Subcutaneous abdominal adipose tissue (tissue), 5 donors: Measurements from ENCODE around the gene MTHFD2L.

Experiments
- H3K27ac ChIP-seq: one replicate; pipeline ENCODE4 v1.7.0; 2013; ENCODE audit warnings: low read depth, mild to moderate bottlenecking, inconsistent platforms, low read length, moderate library complexity
- H3K27me3 ChIP-seq, 5 donors: one replicate each; pipeline ENCODE4 v1.7.0; 2013; ENCODE audit warnings: low read length in 5 of 5, inconsistent platforms in 1 of 5; ENCODE audit not compliant: control insufficient read depth in 5 of 5, insufficient read depth in 4 of 5
- H3K36me3 ChIP-seq, 5 donors: one replicate each; pipeline ENCODE4 v1.7.0; 2013; ENCODE audit warnings: low read length in 5 of 5; ENCODE audit not compliant: control insufficient read depth in 5 of 5, insufficient read depth in 5 of 5
- H3K4me1 ChIP-seq, 5 donors: one replicate each; pipeline ENCODE4 v1.7.0; 2013; ENCODE audit warnings: low read length in 5 of 5, mild to moderate bottlenecking in 3 of 5, moderate library complexity in 1 of 5; ENCODE audit not compliant: control insufficient read depth in 5 of 5, insufficient read depth in 5 of 5
- H3K4me3 ChIP-seq, 5 donors: one replicate each; pipeline ENCODE4 v1.7.0; 2013; ENCODE audit warnings: low read length in 5 of 5, low read depth in 1 of 5
- H3K9ac ChIP-seq, 5 donors: one replicate each; pipeline ENCODE4 v1.7.0; 2013; ENCODE audit warnings: low read length in 5 of 5, mild to moderate bottlenecking in 4 of 5, moderate library complexity in 3 of 5
- H3K9me3 ChIP-seq, 5 donors: one replicate each; pipeline ENCODE4 v1.7.0; 2013; ENCODE audit warnings: low read length in 5 of 5; ENCODE audit not compliant: control insufficient read depth in 5 of 5
- donor health status: healthy.
- donor health status: healthy.
- donor health status: healthy.
- donor health status: healthy.
- donor health status: healthy.

MTHFD2L gene

GRCh38 chr4:74311696-74312313 lies 153.9 kb downstream of the MTHFD2L start:
- no peak overlapping the region for H3K4me3 ChIP-seq
- H3K36me3 ChIP-seq: no peaks in the 10 kb centered on the region
- no peak overlapping the region for H3K9ac ChIP-seq
- H3K9me3 ChIP-seq: no peaks in the 10 kb centered on the region
- H3K27ac ChIP-seq: no peak overlapping the region
- no peaks in the 10 kb centered on the region for H3K27me3 ChIP-seq
- H3K4me1 ChIP-seq: no peaks in the 10 kb centered on the region

DNA sequence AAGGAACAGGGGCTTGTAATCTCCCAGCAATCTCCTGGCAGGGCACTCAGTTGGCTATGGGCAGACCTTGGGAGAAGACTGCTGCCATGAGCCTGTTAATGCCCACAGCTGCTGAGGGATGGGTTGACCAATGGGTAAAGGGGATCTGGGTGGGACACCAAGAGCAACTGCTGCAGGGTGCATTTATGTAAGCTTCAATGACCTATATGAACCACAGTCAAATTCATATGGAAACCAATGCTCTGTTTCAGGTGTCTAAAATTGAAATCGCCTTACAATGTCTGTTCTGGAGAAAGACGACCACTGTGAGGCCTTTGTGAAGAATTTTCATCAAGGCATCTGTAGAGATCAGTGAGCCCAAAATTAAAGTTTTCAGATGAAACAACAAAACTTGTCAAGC lies 156.4 kb downstream of the MTHFD2L start:
- H3K27me3 ChIP-seq: no peaks in the 10 kb centered on the region
- H3K27ac ChIP-seq: no peak overlapping the region
- no peaks in the 10 kb centered on the region for H3K36me3 ChIP-seq
- H3K9me3 ChIP-seq: no peaks in the 10 kb centered on the region
- no peak overlapping the region for H3K4me3 ChIP-seq
- H3K4me1 ChIP-seq: no peaks in the 10 kb centered on the region
- no peak overlapping the region for H3K9ac ChIP-seq

DNA sequence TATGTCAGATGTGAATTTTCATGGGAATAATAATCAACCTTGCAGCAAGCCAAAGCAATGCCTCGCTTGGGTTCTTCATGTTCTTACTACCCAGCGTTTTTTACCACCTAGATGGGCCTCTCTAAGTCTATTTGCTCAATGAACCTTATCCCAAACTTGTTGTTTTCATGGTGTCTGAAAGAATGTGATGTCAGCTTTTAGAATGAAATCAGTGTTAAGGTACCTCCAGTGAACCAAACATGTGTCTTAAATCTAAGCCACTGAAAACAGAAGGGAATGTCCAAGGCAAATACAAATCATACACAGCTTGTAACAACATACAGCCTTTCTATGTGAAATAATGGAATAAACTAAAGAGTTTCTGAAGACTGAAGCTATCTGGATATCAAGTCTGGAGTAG lies 157.0 kb downstream of the MTHFD2L start:
- Histone ChIP-seq H3K27ac (no peak overlapping the region), H3K36me3 (no peaks in the 10 kb centered on the region), H3K4me1 (no peaks in the 10 kb centered on the region), H3K9me3 (no peaks in the 10 kb centered on the region), H3K27me3 (no peaks in the 10 kb centered on the region), H3K4me3 (no peak overlapping the region), H3K9ac (no peak overlapping the region)

- Histone ChIP-seq H3K4me3 (no peak overlapping the region), H3K9me3 (no peaks in the 10 kb centered on the region), H3K27me3 (no peaks in the 10 kb centered on the region), H3K4me1 (no peaks in the 10 kb centered on the region), H3K27ac (no peak overlapping the region), H3K36me3 (no peaks in the 10 kb centered on the region), H3K9ac (no peak overlapping the region)
Measured at GRCh38 chr4:74315376-74315775, 157.5 kb downstream of the MTHFD2L start.

DNA sequence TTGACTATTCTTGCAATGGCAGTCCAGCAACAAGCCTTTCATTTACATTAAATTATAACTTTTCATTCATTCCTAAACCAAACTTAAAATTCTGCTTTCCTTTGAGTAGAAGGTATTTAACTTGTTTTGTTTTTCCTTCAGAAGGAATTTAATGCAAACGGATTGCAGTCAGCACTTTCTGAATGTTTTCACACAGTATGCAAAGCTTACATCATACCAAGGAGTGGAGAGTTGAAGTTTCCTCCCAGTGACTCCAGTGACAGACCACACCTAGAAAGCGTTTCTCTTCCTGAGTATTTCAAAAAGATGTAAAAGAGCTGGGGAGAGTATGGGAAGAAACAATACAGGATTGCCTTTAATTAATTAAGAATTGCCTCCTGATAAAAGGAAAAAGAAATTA lies 158.5 kb downstream of the MTHFD2L start:
- Histone ChIP-seq H3K4me3 (no peak overlapping the region), H3K4me1 (no peaks in the 10 kb centered on the region), H3K9ac (no peak overlapping the region), H3K36me3 (no peaks in the 10 kb centered on the region), H3K27ac (no peak overlapping the region), H3K27me3 (no peaks in the 10 kb centered on the region), H3K9me3 (no peaks in the 10 kb centered on the region)

DNA sequence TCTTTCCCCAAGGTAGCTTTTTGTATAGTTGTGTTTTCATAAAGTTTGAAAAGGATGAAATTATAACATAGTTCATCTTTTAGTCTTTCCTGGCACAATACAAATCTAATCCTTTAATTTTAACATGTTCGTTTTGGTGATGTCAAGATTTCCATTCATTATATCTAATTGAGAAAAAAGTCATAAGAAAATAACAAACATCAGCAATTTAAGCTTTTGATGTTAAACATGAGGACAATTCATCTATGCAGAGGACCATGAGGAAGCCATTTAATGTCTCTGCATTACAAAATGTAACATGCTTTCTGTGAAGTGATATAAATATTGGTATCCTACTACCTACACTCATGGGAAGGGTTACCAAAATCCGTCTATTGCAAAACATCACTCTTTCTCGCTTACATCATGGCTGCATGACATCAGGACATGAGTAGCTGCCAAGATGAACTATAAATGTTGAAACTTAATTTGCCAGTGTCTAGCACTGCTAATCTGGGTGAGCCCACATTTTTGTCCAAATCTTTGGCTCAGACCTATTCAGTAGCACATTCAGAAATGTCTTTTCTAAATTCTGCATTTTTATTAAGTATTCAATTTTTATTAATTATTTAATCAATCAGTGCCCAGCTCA lies 159.8 kb downstream of the MTHFD2L start:
- no peaks in the 10 kb centered on the region for H3K36me3 ChIP-seq
- H3K9ac ChIP-seq: no peak overlapping the region
- no peaks in the 10 kb centered on the region for H3K4me1 ChIP-seq
- H3K9me3 ChIP-seq: no peaks in the 10 kb centered on the region
- no peaks in the 10 kb centered on the region for H3K27me3 ChIP-seq
- H3K27ac ChIP-seq: no peak overlapping the region
- H3K4me3 ChIP-seq: no peak overlapping the region

DNA sequence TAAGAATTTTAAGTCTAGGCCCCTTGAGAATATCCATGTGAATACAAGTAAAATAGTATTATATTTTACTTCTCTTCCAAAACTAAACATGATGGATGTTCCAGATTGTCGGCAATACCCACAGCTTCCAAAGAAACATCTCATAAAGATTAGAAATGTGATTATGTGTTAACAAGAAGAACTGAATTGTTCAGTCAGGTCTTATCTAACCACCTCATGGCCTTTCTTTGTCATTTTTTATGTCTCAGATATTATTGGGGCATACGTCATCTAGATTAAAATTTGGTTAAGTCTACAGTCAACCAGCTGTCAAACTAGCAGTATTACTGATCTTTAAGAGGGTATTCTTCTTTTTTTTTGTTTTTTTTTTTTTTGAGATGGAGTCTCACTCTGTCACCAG lies 160.4 kb downstream of the MTHFD2L start:
- no peaks in the 10 kb centered on the region for H3K4me1 ChIP-seq
- no peaks in the 10 kb centered on the region for H3K27me3 ChIP-seq

DNA sequence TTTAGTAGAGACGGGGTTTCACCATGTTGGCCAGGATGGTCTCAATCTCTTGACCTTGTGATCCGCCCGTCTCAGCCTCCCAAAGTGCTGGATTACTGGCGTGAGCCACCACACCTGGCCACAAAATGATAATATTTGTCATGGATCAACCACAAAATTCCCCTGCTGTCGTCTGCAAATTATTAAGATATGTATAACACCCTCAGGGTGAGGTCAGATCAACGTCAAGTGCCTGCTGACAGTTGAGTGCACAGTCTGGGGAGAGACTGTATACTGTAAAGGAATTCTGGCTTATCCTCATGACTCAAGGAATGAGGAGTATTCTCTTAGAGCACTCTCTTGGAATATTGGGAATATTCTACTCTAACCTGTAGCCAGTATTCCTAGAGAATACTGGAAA lies 161.6 kb downstream of the MTHFD2L start:
- H3K27me3 ChIP-seq: no peaks in the 10 kb centered on the region

More for the DNA sequence above, 160.4 kb downstream of the MTHFD2L start:
- no peak overlapping the region for H3K9ac ChIP-seq
- H3K9me3 ChIP-seq: no peaks in the 10 kb centered on the region
- no peak overlapping the region for H3K27ac ChIP-seq
- H3K4me3 ChIP-seq: no peak overlapping the region
- no peaks in the 10 kb centered on the region for H3K36me3 ChIP-seq

GRCh38 chr4:74320559-74321118 lies 162.7 kb downstream of the MTHFD2L start:
- Histone ChIP-seq H3K4me3 (no peak overlapping the region), H3K27ac (no peak overlapping the region), H3K27me3 (no peaks in the 10 kb centered on the region), H3K36me3 (no peaks in the 10 kb centered on the region), H3K9ac (no peak overlapping the region), H3K4me1 (no peaks in the 10 kb centered on the region), H3K9me3 (no peaks in the 10 kb centered on the region)

More for the DNA sequence above, 161.6 kb downstream of the MTHFD2L start:
- H3K27ac ChIP-seq: no peak overlapping the region
- H3K9ac ChIP-seq: no peak overlapping the region
- no peak overlapping the region for H3K4me3 ChIP-seq
- no peaks in the 10 kb centered on the region for H3K4me1 ChIP-seq
- H3K36me3 ChIP-seq: no peaks in the 10 kb centered on the region
- no peaks in the 10 kb centered on the region for H3K9me3 ChIP-seq

DNA sequence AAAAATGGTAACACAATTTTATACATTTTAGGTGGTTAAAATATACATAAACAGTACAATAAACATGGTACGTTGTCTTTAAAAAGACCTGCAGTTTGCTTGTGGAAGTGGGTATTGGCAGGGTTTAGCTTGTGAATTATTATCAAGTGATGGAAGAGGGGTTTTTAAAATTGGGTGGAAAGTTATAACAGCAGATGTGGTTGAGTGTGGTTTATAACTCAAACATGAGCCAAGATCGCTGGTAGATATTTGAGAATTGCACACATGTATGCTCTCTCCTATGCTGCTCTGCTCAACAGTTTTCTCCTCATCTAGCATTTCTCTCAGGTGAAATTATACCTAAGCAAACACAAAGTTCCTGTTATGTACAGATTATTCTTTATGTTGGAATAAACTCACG lies 164.4 kb downstream of the MTHFD2L start:
- H3K4me1 ChIP-seq: no peaks in the 10 kb centered on the region
- no peak overlapping the region for H3K4me3 ChIP-seq
- H3K27me3 ChIP-seq: peaks cover 0 to 4% (median 0%) of the 10 kb centered on the region in 5 donors
- H3K27ac ChIP-seq: no peak overlapping the region
- H3K36me3 ChIP-seq: no peaks in the 10 kb centered on the region
- H3K9ac ChIP-seq: no peak overlapping the region
- no peaks in the 10 kb centered on the region for H3K9me3 ChIP-seq
